A673 (cell line): Measurements from ENCODE around the gene KRTAP10-8.

ENCODE experiments used
- CTCF ChIP-seq: fragments of 300-800, 200-600 bp; sonication (generic); conservative IDR thresholded peaks from 2 replicates; pipeline ENCODE4 v1.5.1; 2017; ENCODE audit warnings: low read depth, mild to moderate bottlenecking, antibody characterized with exemption, low read length, moderate library complexity, mixed read lengths
- EZH2 ChIP-seq: fragments of 200-600 bp; sonication (generic); IDR thresholded peaks from 2 replicates; pipeline ENCODE4 v1.6.1; 2017; ENCODE audit warnings: borderline replicate concordance, low read depth, mild to moderate bottlenecking, mixed read lengths, antibody characterized with exemption, low read length; ENCODE audit not compliant: poor library complexity, severe bottlenecking

- TF ChIP-seq EZH2 = no peak
- TF ChIP-seq CTCF = no peak
Measured at GRCh38 chr21:44571296-44571695, 40.6 kb upstream of the KRTAP10-8 start.
